Neutrophil (primary cell): Measurements from ENCODE around the gene PRMT9.

Experiments used
- H3K27ac ChIP-seq: fragments of 200-600 bp; sonication (generic); 2 replicates; pipeline ENCODE4 v1.5.1; 2016; ENCODE audit warnings: mild to moderate bottlenecking, moderate library complexity
- H3K27me3 ChIP-seq: fragments of 200-600 bp; sonication (generic); 2 replicates; pipeline ENCODE4 v1.6.0; 2016; ENCODE audit warnings: mild to moderate bottlenecking
- H3K36me3 ChIP-seq: fragments of 200-600 bp; sonication (generic); 2 replicates; pipeline ENCODE4 v1.5.1; 2017
- H3K4me1 ChIP-seq, 2 experiments: fragments of 200-600 bp in 1 of 2; sonication (generic) in 1 of 2; 1 replicate in 1 of 2; 2 replicates in 1 of 2; pipeline versions ENCODE4 v1.5.1 to v1.6.1; 2013 to 2016; ENCODE audit warnings: low read depth in 1 of 2, low read length in 1 of 2, mild to moderate bottlenecking in 1 of 2, moderate library complexity in 1 of 2; ENCODE audit not compliant: control insufficient read depth in 1 of 2, insufficient read depth in 1 of 2
- H3K4me3 ChIP-seq, 2 experiments: fragments of 200-600 bp in 1 of 2; sonication (generic) in 1 of 2; 1 replicate in 1 of 2; 2 replicates in 1 of 2; pipeline ENCODE4 v1.5.1; 2013 to 2016; ENCODE audit warnings: low read depth in 1 of 2, low read length in 1 of 2, mild to moderate bottlenecking in 1 of 2, moderate library complexity in 1 of 2
- H3K9me3 ChIP-seq: fragments of 200-600 bp; sonication (generic); 2 replicates; pipeline ENCODE4 v1.5.1; 2016
- TF ChIP-seq, protein P1 (sequence below): fragments of 200-600 bp; sonication (generic); IDR thresholded peaks from 2 replicates; pipeline ENCODE4 v1.5.1; 2016; ENCODE audit warnings: antibody characterized with exemption

Gene PRMT9

DNA sequence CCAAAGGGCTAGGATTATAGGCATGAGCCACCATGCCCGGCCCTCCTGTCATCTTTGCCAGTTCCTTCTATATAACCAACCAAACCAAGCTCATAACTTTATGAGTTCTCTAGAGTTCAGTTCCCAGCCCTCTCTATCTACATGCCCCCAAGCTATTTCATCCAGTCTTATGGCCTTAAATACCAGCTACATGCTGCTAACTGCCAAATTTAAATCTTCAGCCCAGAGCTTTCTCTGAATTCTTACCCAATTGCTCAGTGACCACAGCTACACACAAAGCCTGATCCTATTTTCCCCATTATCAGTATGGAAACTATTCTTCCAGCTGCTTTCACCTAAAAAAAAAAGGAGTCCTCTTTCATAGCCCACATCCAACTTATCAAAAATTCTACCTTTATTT, 43.6 kb downstream of the PRMT9 start:
- H3K27me3 ChIP-seq = no peaks in the 10 kb centered on the region
- no peaks in the 10 kb centered on the region for H3K4me1 ChIP-seq
- H3K36me3 ChIP-seq = peaks cover 66% of the 10 kb centered on the region
- H3K27ac ChIP-seq = no peak overlapping the region
- no peaks in the 10 kb centered on the region for H3K9me3 ChIP-seq
- TF ChIP-seq, protein P1, sequence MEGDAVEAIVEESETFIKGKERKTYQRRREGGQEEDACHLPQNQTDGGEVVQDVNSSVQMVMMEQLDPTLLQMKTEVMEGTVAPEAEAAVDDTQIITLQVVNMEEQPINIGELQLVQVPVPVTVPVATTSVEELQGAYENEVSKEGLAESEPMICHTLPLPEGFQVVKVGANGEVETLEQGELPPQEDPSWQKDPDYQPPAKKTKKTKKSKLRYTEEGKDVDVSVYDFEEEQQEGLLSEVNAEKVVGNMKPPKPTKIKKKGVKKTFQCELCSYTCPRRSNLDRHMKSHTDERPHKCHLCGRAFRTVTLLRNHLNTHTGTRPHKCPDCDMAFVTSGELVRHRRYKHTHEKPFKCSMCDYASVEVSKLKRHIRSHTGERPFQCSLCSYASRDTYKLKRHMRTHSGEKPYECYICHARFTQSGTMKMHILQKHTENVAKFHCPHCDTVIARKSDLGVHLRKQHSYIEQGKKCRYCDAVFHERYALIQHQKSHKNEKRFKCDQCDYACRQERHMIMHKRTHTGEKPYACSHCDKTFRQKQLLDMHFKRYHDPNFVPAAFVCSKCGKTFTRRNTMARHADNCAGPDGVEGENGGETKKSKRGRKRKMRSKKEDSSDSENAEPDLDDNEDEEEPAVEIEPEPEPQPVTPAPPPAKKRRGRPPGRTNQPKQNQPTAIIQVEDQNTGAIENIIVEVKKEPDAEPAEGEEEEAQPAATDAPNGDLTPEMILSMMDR = no peak
- H3K4me3 ChIP-seq = no peak overlapping the region

DNA sequence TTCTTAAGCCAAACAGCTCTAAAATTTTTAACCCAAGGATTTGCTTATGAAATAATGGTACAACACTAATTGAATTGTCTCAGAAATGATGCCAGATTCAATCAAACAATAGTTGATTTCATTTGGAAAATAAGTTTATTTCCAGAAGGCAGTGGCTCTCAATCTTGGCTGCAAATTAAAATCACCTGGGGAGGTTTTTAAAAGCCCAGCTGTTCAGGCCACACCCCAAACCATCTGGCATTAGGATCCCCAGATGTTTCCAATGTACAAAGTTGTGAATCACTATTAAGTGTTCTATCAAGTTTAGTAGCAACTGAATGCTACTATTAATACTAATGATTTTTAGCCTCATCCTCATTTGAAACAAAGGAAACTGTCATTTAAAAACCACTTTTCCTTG, 44.6 kb downstream of the PRMT9 start:
- TF ChIP-seq, protein P1 = no peak
- Histone ChIP-seq H3K36me3 (peaks cover 70% of the 10 kb centered on the region), H3K4me1 (no peaks in the 10 kb centered on the region), H3K27me3 (no peaks in the 10 kb centered on the region), H3K27ac (no peak overlapping the region), H3K4me3 (no peak overlapping the region), H3K9me3 (no peaks in the 10 kb centered on the region)

DNA sequence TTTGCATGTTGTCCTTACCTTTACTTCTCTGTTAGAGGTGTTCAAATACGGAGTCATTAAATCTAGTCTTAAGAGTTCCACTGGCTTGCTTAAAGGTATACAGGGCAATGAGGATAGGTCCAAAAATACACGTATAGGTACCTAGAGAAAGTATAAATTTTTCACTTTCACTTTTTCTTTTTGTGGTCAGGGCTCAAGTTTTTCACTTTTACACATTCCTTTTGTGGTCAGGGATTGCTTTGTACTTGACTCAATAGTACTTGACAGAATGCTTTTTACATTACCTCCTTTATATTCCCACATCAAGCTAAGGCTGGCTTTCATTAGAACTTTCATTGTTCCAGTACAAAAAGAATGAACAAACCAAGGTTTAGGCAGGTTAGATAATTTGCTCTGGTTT, 45.0 kb downstream of the PRMT9 start:
- Histone ChIP-seq H3K9me3 (no peaks in the 10 kb centered on the region), H3K4me1 (no peaks in the 10 kb centered on the region), H3K27ac (no peak overlapping the region), H3K4me3 (no peak overlapping the region), H3K36me3 (peaks cover 75% of the 10 kb centered on the region), H3K27me3 (no peaks in the 10 kb centered on the region)
- TF ChIP-seq, protein P1 = no peak

DNA sequence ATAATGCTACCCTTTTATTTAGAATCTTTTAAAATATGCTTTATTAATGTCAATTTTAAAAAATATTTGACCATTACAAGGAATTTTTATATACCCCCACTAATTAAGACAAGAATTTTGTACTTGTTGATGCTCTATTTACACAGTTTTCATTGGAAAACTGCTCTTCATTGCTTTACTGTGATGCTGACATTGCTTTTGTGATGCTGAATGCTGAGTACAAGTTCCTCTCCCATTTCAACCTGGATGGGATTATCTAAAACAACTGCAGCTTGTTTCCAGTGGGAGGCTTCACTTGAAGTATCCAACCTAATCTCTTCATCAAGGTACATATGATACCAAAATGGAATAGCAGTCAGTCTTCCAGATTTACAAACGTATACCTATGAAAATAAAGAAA, 45.6 kb downstream of the PRMT9 start:
- Histone ChIP-seq H3K4me1 (no peaks in the 10 kb centered on the region), H3K4me3 (no peak overlapping the region), H3K27me3 (no peaks in the 10 kb centered on the region), H3K27ac (no peak overlapping the region), H3K9me3 (no peaks in the 10 kb centered on the region), H3K36me3 (peaks cover 80% of the 10 kb centered on the region)
- TF ChIP-seq, protein P1 = no peak

DNA sequence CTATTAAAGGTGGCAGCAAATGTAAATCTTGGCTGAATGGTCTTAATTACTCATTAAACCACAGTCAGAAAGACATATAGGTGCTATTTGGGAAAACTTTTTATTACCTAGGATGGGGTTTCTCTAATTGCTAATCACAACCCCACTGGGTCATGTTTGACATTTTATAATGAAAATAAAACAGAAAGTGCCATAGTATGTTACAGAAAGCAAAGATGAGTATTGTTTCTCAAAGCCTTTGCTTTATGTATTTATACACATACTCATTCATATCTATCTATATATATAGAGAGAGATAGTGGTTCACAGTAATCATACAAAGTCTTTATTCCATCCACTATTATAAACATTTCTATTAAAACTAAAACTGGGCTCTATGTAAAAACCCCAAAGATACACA, 48.6 kb downstream of the PRMT9 start:
- no peaks in the 10 kb centered on the region for H3K9me3 ChIP-seq
- H3K27ac ChIP-seq = no peak overlapping the region
- no peaks in the 10 kb centered on the region for H3K4me1 ChIP-seq
- no peaks in the 10 kb centered on the region for H3K27me3 ChIP-seq
- H3K36me3 ChIP-seq = peaks cover 82% of the 10 kb centered on the region
- TF ChIP-seq, protein P1 = no peak
- H3K4me3 ChIP-seq = no peak overlapping the region

DNA sequence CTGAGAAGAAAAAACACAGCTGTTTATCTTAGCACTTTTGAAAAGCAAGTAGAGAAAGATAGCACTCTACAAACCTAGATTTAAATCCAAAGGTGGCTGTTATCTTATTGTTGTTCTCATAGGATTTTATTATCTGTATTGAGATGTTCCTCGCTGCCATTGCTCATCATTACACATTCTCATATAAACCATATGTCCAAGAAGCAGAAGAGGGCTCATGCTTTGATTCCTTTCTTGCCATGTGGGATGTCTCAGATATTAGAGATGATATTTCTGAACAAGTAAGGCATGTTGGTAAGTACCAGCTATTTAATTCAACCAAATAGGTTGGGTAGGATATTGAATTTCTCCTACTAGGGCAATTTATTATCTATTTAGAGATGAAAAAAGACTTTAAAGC, 50.3 kb downstream of the PRMT9 start:
- Histone ChIP-seq H3K9me3 (no peaks in the 10 kb centered on the region), H3K27ac (no peak overlapping the region), H3K4me3 (no peak overlapping the region), H3K27me3 (no peaks in the 10 kb centered on the region), H3K36me3 (peaks cover 96% of the 10 kb centered on the region), H3K4me1 (no peaks in the 10 kb centered on the region)
- TF ChIP-seq, protein P1 = no peak
